Left lung (tissue), 10 donors: Measurements from ENCODE around the gene SCAMP4. TPM values are rescaled to one million over a fixed set of nuclear protein-coding genes. Genes with fewer than 3 reads are reported as not detected.

Experiments used
- ATAC-seq: fragments of 200-7000 bp; cut with Tn5 transposase; one replicate; pipeline ENCODE4 v1.9.1; 2020; ENCODE audit warnings: moderate library complexity
- DNase-seq, 4 donors: peaks; one replicate each; pipeline ENCODE4 v3.0.0-alpha.2; 2013 to 2020
- H3K27ac ChIP-seq, 2 donors: fragments of 200-600 bp; sonication (generic) in 1 of 2; one replicate each; pipeline versions ENCODE4 v1.5.0 to v1.8.0; 2020 to 2021
- H3K27me3 ChIP-seq, 2 donors: fragments of 200-600 bp; sonication (generic) in 1 of 2; one replicate each; pipeline versions ENCODE4 v1.5.0 to v1.8.0; 2020 to 2021
- H3K36me3 ChIP-seq, 2 donors: fragments of 200-600 bp; sonication (generic) in 1 of 2; one replicate each; pipeline versions ENCODE4 v1.5.0 to v1.8.0; 2020 to 2021
- H3K4me1 ChIP-seq, 2 donors: fragments of 200-600 bp; one replicate each; pipeline ENCODE4 v1.8.0; 2021
- H3K4me3 ChIP-seq, 2 donors: fragments of 200-600 bp; sonication (generic) in 1 of 2; one replicate each; pipeline versions ENCODE4 v1.5.0 to v1.8.0; 2020 to 2021; ENCODE audit warnings: mild to moderate bottlenecking in 1 of 2
- H3K9me3 ChIP-seq, 2 donors: fragments of 200-600 bp; sonication (generic) in 1 of 2; one replicate each; pipeline versions ENCODE4 v1.5.0 to v1.8.0; 2020 to 2021
- CTCF ChIP-seq, 2 donors: fragments of 200-600 bp; sonication (generic) in 1 of 2; IDR thresholded peaks; one replicate each; pipeline versions ENCODE4 v1.5.0 to v1.8.0; 2021; ENCODE audit warnings: antibody characterized with exemption in 2 of 2
- intact Hi-C, 2 donors: fragments of 100-400 bp; cut with DNase I; formaldehyde crosslinking; loops; one replicate each; pipeline versions ENCODE4 v1.11.2 to v1.14.2; 2022
- polyA plus RNA-seq, 6 donors: library from polyadenylated mRNA; unstranded; fragments of 120-200 nt; gene quantifications; one replicate each; pipeline ENCODE4 v1.2.1, GENCODE V29; 2013; ENCODE audit not compliant: insufficient read length in 6 of 6
- total RNA-seq, 2 donors: library from RNA; stranded (reverse); fragmentation: NEBNext Ultra II Directional; extraction: Animal tissue kit (Norgen Biotek cat#: 25700); gene quantifications; one replicate each; pipeline ENCODE4 v1.2.1, GENCODE V29; 2021
- donor health status: DM: no; HTN: yes; CAD: no.
- donor health status: DM: no; HTN: no; CAD: no.

SCAMP4 gene
- total and polyA plus RNA-seq, 8 donors: 54.5 to 86.6 (median 70.1) TPM

GRCh38 chr19:1896508-1896907 is 8.7 kb upstream of the SCAMP4 start:
- Histone ChIP-seq H3K27ac (peak overlapping the region in 1 of 2 donors; percentile 86), H3K9me3 (no peaks in the 10 kb centered on the region), H3K27me3 (no peaks in the 10 kb centered on the region), H3K4me3 (no peak overlapping the region), H3K4me1 (peaks cover 20 to 46% of the 10 kb centered on the region in 2 donors), H3K36me3 (no peaks in the 10 kb centered on the region)
- no peak for TF ChIP-seq CTCF (IDR thresholded peaks at IDR 0.05)
- DNase-seq (no peak), ATAC-seq (no peak)
- intact Hi-C loops: no loop called here

- Histone ChIP-seq H3K27ac (peak overlapping the region; percentile 67 to 92), H3K27me3 (no peaks in the 10 kb centered on the region), H3K36me3 (no peaks in the 10 kb centered on the region), H3K4me1 (peaks cover 12 to 58% of the 10 kb centered on the region in 2 donors), H3K9me3 (no peaks in the 10 kb centered on the region), H3K4me3 (no peak overlapping the region)
- DNase-seq: peak in 1 of 4 donors; percentile 83
- ATAC-seq: no peak
- intact Hi-C loops: no loop called here
- TF ChIP-seq CTCF (IDR thresholded peaks at IDR 0.05): no peak
Observed at GRCh38 chr19:1901940-1902404, 3.2 kb upstream of the SCAMP4 start.

- Histone ChIP-seq H3K27ac (peak overlapping the region in 1 of 2 donors; percentile 92), H3K36me3 (peaks cover 0 to 5% of the 10 kb centered on the region in 2 donors), H3K9me3 (no peaks in the 10 kb centered on the region), H3K27me3 (no peaks in the 10 kb centered on the region), H3K4me1 (peaks cover 7 to 57% of the 10 kb centered on the region in 2 donors), H3K4me3 (no peak overlapping the region)
- TF ChIP-seq CTCF (IDR thresholded peaks at IDR 0.05): no peak
- DNase-seq (no peak), ATAC-seq (no peak)
- intact Hi-C loops: no loop called here
Observed at GRCh38 chr19:1902923-1903322, 2.3 kb upstream of the SCAMP4 start.

DNA sequence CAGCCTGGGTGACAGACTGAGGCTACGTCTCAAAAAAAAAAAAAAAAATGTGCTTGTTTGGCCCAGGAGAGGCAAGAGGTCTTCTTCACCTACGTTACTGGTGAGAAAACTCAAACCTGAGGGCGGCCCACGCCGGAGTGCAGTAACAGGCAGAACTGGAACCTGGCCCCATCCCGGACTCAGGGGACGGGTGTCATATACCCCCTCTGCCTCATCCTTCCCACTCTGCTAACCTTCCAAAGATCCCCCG is 414 bp upstream of the SCAMP4 start:
- intact Hi-C loops: no loop called here
- ATAC-seq (peak; percentile 0), DNase-seq (no peak)
- peaks cover 9 to 73% of the 10 kb centered on the region in 2 donors for H3K4me1 ChIP-seq
- no peaks in the 10 kb centered on the region for H3K27me3 ChIP-seq
- H3K27ac ChIP-seq: peak overlapping the region; percentile 84 to 92
- no peak for TF ChIP-seq CTCF (IDR thresholded peaks at IDR 0.05)
- peaks cover 0 to 9% of the 10 kb centered on the region in 2 donors for H3K36me3 ChIP-seq
- peak overlapping the region; percentile 48 to 64 for H3K4me3 ChIP-seq
- H3K9me3 ChIP-seq: no peaks in the 10 kb centered on the region

DNA sequence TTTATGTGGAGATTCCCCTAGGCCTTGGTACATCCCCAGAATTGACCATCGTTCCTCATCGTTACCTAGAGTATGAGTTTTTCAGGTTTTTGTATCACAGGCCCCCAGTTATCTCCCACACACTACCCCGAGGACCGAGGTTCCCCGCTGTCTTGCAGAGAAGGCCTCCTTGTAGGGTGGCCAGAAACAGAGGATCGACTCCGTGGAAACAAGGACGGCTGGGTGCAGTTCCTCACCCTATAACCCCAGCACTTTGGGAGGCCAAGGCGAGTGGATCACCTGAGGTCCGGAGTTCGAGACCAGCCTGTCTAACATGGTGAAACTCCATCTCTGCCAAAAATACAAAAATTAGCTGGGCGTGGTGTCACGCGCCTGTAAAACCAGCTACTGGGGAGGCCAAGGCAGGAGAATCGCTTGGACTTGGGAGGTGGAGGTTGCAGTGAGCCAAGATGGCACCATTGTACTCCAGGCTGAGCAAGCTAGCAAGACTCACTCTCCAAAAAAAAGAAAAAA is 720 bp downstream of the SCAMP4 start:
- peak overlapping the region; percentile 84 to 92 for H3K27ac ChIP-seq
- peaks cover 13 to 80% of the 10 kb centered on the region in 2 donors for H3K4me1 ChIP-seq
- intact Hi-C loops: no loop called here
- no peak for ATAC-seq
- DNase-seq: no peak
- H3K9me3 ChIP-seq: no peaks in the 10 kb centered on the region
- H3K36me3 ChIP-seq: peaks cover 0 to 9% of the 10 kb centered on the region in 2 donors
- H3K27me3 ChIP-seq: no peaks in the 10 kb centered on the region
- TF ChIP-seq CTCF (IDR thresholded peaks at IDR 0.05): no peak
- peak overlapping the region; percentile 48 to 64 for H3K4me3 ChIP-seq
